HG02840 (cell line): ENCODE data around the gene MT1M.
"Not testable (repeated sequence)": the region's sequence is repeated elsewhere in the genome, so short reads cannot be mapped to it uniquely, and the experiment has no call there.

Experiments
- ATAC-seq: cut with Tn5 transposase; IDR thresholded peaks from one replicate; pipeline ENCODE4 v1.9.1; 2021; ENCODE audit warnings: mild to moderate bottlenecking, moderate library complexity, moderate number of reproducible peaks; ENCODE audit not compliant: unreplicated experiment, low FRiP score

MT1M gene

GRCh38 chr16:56608043-56608875 is 24.2 kb upstream of the MT1M start, which contains the start of gene MT2A:
Gene MT2A (plus strand): TSS chr16:56608584. CDS start chr16:56608656, 72 bp downstream.
- ATAC-seq = peak; percentile 72

GRCh38 chr16:56608876-56609462 is 23.5 kb upstream of the MT1M start:
- ATAC-seq = no peak

DNA sequence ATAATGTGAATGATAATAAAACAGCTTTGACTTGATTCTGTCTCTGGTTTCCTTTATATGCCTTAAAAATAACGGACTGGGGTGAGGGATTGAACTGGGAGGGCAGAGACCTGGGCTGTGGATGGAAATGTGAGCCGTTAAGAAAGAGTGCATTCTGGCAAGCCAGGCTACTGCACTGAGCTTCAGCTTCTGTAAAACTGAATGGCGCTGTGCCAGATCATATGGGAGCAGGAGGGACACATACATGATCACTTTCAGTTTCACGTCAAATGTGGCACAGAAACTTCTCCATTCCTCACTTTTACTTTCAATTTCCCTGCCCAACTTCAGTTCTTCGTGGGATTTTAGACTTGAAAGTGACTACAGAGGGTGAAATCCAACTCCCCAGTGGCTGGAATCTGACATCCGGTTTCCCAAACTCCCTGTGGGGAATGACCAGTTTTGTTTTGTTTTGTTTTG is 23.0 kb upstream of the MT1M start:
- ATAC-seq = no peak

DNA sequence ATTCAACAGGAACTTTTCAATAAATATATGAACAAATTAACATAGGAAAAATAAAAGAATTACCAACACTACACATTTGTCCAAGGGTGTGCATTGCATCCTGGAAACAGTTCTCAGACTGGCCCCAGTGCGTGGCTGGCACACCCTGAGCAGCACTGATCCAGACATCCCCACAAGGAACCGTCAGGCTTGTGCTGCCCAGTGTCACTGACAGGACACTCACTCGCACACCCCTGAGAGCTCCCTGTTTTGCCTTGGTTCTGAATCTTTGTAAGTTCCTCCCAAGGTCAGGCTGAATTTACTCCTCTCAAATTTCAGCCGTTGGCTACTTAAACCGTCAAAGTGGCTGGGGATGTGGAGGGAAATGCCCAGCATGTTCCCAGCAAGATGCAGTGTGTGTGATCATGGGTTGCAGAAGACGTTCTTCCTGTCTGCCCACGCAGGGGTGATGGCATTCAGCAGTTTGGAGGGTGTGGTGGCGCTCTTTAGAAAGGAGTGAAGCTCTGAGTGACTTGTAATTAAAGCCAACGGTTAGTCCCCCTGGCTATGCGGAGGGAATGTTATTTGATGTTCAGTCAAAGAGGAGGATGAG is 22.3 kb upstream of the MT1M start:
- no peak for ATAC-seq

DNA sequence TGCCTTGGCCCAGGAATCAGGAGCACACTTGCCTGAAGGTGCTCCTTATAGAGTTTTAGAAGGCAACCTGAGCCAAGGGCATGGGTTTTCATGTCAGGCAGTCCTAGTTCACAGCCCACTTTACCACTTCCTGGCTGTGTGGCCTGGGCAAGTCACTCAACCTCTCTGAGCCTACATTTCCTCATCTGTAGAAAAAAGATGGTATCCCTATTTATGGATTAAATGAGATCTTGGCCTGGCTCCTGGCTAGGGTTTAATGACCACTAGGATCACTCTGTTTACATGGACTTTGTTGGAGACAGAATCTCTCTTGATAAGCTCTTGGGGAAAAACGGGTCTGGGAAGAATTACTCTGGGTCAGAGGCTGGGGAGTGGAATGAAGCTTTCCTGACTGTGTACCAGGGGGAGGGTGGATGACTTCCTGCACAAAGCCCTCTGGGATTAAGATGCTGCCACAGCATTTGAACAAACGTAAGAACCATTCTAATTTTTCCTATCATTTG is 21.8 kb upstream of the MT1M start:
- ATAC-seq = no peak

DNA sequence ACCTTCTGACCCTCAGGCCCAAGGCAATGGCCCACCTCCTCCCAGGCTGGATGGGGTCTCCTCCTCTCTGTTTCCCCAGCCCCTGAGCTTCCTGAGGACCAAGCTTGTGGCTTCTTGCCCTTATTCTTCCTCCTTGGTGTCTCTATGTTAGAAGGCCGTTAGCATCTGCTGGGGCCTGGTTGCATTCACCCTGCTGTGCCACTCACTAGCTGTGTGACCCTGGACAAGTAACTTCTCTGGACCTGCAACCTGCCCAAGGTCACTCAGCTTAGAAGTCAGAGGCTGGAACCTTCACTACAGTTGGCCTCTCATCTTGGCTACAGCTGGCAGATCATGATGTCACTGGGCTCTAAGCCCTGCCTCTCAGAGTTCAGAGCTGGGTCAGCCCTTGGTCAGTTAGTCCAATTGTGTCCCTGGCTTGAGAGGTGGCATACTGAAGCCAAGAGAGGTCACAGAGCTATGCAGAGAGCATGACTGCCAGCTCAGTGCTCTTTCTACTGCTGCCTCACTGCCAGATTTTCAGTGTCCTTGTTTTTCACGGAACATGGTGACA is 21.1 kb upstream of the MT1M start:
- ATAC-seq = no peak

DNA sequence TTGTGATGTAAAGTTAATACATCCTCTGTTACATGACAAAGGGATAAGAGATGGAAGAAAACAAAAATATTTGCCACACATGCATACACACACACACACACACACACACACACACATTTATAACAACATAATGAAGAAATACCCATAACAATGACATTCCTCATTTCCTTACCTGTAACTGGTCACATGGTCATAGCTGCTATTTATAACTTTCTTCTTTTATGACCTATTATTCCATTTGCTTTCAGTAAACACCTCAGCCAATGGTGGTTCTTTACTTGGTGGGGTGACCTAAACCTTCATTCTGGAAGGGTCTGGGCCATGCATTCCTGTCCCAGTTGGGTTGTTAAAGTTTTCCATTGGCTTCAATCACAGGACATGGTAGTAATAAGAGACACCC is 18.8 kb upstream of the MT1M start:
- no peak for ATAC-seq

DNA sequence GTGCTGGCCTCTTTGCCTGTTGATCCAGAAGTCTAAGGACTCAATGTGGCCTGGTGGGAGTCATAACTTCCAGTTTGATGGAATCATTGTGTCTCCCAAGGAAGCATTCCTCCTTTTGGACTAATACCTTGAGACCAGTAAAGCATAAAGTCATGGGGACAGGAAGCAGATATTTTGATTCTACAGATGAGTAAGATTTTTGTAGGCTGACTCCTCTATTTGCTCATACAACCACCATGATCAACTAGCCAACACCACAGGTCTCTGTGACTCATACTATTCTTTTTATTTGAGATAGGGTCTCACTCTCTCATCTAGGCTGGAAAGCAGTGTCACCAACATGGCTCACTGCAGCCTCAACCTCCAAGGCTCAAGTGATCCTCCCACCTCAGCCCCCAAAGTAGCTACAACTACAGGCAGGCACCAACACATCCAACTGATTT is 17.9 kb upstream of the MT1M start:
- ATAC-seq = no peak

- no peak for ATAC-seq
Observed at GRCh38 chr16:56615353-56615752, 17.1 kb upstream of the MT1M start.

GRCh38 chr16:56616608-56617211 is 15.7 kb upstream of the MT1M start:
- no peak for ATAC-seq

- no peak for ATAC-seq
Observed at GRCh38 chr16:56617212-56618085, 15.0 kb upstream of the MT1M start.

DNA sequence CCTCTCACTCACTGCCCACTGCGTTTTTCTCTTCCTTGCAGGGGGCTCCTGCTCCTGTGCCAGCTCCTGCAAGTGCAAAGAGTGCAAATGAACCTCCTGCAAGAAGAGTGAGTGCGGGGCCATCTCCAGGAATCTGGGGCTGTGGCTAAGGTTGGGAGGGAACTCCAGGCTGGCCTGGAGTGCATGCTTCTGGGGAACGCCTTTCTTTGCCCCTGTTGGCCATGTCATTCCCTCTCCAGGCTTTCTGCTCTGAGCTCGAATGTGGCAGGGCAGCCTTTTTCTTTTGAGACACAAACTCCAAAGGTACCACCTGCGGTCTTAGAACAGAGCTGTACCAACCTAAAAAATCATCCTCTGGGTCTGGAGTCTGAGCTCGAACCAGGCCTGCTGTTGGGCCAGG is 14.3 kb upstream of the MT1M start:
- no peak for ATAC-seq

GRCh38 chr16:56620339-56620897 is 12.0 kb upstream of the MT1M start:
- no peak for ATAC-seq

DNA sequence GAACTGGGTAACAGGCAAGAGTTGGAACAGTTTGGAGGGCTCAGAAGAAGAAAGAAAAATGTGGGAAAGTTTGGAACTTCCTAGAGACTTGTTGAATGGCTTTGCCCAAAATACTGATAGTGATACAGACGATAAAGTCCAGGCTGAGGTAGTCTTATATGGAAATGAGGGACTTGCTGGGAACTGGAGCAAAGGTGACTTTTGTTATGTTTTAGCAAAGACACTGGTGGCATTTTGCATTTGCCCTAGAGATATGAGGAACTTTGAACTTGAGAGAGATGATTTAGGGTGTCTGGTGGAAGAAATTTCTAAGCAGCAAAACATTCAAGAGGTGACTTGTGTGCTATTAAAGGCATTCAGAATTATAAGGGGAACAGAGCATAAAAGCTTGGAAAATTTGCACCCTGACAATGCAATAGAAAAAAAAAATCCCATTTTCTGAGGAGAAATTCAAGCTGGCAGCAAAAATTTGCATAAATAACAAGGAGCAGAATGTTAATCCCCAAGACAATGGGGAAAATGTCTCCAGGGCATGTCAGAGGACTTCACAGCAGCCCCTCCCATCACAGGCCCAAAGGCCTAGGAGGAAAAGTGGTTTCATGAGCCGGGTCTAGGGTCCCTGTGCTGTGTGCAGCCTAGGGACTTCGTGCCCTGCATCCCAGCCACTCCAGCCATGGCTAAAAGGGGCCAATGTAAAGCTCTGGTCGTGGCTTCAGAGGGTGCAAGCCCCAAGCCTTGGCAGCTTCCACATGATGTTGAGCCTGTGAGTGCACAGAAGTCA is 10.6 kb upstream of the MT1M start:
- not testable (repeated sequence) for ATAC-seq

- ATAC-seq = not testable (repeated sequence)
Observed at GRCh38 chr16:56623184-56623583, 9.3 kb upstream of the MT1M start.

GRCh38 chr16:56623637-56624036 is 8.8 kb upstream of the MT1M start:
- no peak for ATAC-seq

GRCh38 chr16:56625140-56625942 is 7.1 kb upstream of the MT1M start, which contains the start of gene MT1E:
Gene MT1E (plus strand): TSS chr16:56625781. CDS start chr16:56625852, 71 bp downstream.
- ATAC-seq = peak; percentile 50
